K562 (cell line): ENCODE measurements around the gene IL10.

Source experiments
- MXI1 ChIP-seq: IDR thresholded peaks from 2 replicates; pipeline ENCODE4 v1.6.1; 2011; ENCODE audit warnings: low read depth, mild to moderate bottlenecking, improper control_type of control experiment, low read length
- POLR2A ChIP-seq: fragments of 450-650 bp; conservative IDR thresholded peaks from 2 replicates; pipeline ENCODE4 v1.6.1; 2016
- ZNF830 ChIP-seq: fragments of 250-450 bp; sonication (Bioruptor Pico); IDR thresholded peaks from 2 replicates; pipeline ENCODE4 v1.5.0; 2021; ENCODE audit warnings: mild to moderate bottlenecking

DNA sequence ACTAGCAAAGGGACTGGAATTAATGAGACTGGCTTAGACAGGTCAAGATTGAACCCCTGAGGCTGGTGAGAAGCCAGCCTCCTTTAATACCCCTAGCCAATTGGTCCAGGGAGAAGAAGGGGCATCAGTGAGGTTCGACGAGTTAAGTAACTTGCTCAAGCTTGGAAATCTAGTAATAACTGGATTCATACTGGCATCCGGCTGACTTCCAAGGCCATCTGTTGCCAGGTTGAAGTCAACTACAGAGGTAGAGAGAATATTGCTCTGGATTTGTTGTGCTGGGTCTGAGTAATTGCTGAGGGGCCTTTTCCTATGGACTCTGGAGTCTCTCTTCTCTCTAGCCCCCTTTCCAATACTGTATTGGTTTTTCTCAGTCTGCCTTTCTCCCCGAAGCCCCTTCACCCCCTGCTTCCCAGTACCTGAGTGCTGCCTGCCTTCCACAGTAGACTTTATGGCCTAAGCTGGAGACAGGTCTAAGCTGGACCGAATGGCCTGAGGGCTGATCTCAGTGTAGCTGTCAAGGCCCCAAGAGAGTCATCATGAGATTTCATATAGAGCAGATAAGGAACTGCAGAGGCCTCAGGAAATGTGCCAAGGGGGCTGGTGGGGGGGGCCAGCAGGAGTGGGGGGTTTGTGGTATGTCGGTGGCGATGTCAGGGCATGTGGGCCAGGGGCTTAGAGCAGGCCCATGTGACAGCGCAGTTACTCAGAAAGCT is 44.2 kb downstream of the IL10 start:
- no peak for TF ChIP-seq ZNF830 (CRISPR knock-in tag)
- TF ChIP-seq POLR2A, result no peak
- TF ChIP-seq MXI1, result no peak
